GM19043 (cell line): ENCODE data around the gene RHOB.
"Not testable (repeated sequence)": the region's sequence is repeated elsewhere in the genome, so short reads cannot be mapped to it uniquely, and the experiment has no call there.

Experiments used
- ATAC-seq: cut with Tn5 transposase; IDR thresholded peaks from one replicate; pipeline ENCODE4 v1.9.1; 2021; ENCODE audit warnings: low read depth; ENCODE audit not compliant: unreplicated experiment

RHOB gene

DNA sequence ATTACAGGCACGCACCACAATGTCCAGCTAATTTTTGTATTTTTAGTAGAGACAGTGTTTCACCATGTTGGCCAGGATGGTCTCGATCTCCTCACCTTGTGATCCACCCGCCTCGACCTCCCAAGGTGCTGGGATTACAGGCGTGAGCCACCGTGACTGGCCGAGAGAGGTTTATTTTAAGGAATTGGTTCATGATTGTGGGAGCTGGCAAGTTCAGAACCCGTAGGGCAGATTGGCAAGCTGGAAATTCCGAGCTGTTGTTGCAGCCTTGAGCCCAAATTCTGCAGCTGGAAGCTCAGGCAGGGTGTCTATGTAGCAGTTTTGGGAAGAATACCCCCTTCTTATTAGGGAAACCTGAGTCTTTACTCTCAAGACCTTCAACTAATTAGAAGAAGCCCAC is 11.4 kb upstream of the RHOB start:
- ATAC-seq = not testable (repeated sequence)

DNA sequence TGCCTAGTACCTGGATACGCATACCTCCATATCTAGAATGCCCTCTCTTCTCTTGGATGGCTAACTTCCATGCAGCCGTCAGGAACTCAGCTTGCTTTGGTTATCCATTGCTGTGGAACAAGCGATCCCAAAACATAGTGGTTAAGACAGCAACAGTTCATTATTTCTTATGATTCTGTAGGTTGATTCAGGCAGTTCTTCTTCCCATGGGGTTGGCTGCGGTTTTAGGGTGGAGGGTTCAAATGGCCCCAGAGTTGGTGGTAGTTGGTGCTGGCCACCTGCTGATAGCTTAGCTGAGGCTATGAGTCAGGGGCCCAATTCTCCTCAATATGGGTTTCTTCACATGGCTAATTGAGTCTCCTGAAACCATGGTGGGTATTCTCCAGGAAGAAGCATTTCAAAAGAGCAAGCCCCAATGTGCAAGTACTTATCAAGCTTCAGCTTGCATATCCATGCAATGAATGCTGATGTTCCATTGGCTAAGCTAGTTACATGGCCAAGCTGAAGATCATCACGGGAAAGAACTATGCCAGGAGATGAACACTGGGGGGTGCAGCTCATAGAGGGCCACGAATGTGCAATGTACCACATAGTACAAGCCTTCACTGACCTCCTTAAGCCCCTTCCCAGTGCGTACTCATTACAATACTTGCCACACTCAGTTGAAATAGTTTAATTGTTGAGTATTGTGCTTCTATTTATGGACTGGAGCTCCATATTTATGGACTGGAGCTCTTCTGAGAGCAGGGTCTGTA is 10.0 kb upstream of the RHOB start:
- no peak for ATAC-seq

DNA sequence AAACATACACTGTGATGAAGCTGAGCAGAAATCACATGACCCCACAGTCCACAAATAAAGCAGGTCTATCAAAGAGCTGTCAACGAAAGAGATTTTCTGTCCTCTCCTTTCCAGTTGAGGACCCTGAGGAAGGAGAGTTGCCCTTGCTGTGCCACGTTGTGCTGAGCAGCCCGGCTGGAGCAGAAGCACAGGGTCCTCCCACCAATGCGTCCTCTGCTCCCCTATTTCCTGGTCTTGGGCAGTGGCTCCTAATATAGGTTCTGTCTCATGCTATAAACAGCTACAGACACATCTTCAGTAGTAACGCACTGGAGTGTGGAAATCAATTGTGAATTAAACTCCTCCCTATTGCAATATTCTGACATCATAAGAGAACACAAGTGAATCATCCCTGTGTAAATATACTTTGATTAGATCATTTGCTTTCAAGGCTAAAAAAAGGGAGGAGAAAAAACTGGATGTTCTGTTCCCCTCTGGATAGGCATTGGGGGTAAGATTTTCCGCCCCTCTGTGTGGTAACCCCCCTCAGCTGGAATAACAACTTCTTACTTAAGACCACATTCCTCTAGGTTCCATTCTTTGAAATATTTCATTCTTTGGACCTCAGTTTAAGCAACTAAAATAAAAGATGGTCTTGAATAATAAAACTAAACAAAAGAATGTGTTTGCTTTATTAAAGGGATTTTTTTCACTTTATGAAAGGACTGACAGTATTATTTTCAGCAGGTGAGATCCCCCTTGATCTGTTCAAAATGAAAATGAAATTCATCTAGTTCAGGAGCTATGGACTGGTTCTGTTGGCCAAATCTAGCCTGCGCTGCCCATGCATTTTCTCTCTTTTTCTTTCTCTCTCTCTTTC is 8.3 kb upstream of the RHOB start:
- ATAC-seq = no peak

DNA sequence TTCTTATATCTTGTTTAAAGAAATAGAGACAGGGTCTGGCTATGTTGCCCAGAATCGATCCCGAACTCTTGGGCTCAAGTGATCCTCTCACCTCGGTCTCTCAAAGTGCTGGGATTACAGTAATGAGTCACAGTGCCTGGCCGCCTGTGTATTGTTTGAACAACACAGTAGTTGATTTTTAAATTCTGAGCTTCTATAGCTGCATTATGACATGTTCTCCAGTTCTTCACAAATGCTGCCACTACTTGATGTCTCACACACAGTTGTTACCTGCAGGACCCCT is 7.7 kb upstream of the RHOB start:
- no peak for ATAC-seq

GRCh38 chr2:20439503-20439902 is 7.4 kb upstream of the RHOB start:
- ATAC-seq = no peak

DNA sequence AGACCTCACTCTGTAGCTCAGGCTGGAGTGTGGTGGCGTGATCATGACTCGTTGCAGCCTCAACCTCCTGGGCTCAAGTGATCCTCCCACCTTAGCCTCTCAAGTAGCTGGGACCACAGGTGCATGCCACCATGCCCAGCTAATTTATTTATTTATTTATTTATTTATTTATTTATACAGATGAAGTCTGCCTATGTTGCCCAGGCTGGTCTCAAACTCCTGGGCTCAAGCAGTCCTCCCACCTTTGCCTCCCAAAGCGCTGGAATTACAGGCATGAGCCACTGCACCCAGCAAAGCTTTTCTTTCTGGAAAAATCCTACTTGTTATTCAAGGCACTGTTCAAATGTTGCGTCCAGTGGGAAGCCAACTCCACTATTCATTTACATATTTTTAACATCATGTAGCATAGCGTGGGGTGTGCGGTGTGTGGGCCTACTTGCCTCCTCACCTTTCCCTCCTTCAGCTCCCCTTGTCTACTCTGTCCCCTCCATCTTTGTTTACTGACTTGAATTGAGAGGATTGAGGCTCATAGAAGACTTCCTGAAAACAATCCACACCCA is 6.8 kb upstream of the RHOB start:
- ATAC-seq = no peak

DNA sequence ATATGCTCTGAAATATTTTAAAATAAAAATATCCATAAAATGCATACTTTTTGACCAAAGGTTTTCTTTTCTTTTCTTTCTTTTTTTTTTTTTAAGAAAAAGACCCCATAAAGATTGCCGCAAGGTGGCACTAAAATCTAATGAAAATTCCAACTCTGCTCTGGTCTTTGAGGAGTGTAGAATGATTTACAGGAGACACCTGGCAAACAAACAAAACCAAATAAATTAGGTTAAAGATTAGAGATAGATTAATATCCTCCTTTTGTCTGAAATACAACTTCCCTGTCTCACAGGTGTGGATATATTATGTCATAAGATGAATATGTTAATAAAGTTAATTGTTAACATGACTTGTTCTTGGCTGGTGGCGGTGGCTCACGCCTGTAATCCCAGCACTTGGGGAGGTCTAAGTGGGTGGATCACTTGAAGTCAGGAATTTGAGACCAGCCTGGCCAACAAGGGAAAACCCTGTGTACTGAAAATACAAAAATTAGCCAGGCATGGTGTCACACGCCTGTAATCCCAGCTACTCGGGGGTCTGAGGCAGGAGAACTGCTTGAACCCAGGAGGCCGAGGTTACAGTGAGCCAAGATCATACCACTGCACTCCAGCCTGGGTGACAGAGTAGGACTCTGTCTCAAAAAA is 3.5 kb upstream of the RHOB start:
- no peak for ATAC-seq

DNA sequence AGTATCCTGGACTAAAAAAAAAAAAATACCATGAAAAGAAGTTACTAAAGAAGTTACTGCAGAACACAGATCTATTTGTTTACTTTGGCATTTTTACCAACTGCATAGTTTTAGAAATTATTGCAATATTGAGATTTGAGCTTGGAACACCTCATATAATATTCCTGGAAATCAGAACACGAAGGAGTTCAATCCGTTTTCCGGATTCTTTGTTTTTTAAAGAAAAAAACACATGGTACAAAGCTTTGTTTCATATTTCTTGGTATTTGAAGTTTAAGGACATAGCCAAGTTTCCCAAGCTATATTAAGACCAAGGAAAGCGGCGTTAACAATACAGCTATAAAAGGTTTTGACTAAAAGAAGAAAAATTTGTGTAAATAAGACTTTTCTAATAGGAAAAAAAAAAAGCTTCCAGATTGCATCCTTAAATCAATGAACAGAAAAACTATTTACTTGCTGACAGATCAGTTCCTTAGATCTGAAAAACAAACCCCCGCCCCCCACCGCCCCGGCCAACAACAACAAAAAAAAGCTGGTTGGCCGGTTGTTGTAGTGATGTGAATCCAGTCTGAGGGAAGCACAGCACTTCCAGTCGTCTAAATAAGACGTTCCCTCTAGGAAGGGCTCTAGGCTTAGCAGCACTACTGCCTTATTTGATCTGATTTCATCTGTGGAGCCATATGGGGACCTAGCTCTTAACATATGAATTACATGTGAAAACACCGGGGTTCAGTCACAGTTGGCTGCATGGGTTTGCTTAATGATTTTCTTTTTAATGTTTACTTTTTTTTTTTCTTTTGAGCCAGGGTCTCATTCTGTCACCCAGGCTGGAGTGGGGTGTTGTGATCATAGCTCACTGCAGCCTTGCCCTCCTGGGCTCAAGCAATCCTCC is 2.5 kb upstream of the RHOB start:
- no peak for ATAC-seq

- ATAC-seq = no peak
These were observed 1.6 kb upstream of the RHOB start for GRCh38 chr2:20444993-20445910.

DNA sequence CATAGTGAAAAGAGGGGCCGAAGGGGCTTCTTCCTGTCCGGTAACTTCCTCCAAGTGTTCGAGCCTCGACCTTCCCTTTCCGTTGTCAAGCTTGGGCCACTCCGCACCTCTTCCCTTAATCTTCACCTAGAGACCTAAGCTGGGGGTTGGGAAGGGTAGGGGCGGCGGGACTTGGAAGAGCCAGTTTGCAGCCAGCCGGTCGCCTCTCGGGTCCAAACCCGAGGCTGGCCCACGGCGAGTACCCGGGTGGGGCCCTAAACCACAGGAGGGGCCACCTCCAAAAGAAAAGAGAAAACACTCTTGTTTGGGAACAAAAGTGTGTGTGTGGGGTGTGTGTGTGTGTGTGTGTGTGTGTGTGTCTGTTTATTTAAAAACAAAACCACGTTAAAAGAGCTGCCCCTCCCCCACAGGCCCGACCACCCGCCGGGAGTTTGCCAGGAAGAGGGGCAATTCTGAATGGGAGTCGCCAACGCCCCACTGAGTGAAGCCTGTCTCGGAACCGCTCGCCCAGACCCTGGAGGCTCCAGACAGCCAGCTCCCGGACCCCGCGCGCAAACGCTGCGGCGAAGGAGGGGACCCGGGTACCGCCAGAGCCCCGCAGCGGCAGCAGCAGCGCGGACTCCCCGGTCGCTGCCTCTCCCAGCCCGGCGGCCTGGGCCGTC is 488 bp upstream of the RHOB start:
- ATAC-seq = no peak

DNA sequence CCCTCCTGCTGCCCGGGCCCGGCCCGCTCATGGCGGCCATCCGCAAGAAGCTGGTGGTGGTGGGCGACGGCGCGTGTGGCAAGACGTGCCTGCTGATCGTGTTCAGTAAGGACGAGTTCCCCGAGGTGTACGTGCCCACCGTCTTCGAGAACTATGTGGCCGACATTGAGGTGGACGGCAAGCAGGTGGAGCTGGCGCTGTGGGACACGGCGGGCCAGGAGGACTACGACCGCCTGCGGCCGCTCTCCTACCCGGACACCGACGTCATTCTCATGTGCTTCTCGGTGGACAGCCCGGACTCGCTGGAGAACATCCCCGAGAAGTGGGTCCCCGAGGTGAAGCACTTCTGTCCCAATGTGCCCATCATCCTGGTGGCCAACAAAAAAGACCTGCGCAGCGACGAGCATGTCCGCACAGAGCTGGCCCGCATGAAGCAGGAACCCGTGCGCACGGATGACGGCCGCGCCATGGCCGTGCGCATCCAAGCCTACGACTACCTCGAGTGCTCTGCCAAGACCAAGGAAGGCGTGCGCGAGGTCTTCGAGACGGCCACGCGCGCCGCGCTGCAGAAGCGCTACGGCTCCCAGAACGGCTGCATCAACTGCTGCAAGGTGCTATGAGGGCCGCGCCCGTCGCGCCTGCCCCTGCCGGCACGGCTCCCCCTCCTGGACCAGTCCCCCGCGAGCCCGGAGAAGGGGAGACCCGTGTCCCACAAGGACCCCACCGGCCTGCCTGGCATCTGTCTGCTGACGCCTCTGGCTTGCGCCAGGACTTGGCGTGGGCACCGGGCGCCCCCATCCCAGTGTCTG is 767 bp downstream of the RHOB start:
- ATAC-seq = no peak

DNA sequence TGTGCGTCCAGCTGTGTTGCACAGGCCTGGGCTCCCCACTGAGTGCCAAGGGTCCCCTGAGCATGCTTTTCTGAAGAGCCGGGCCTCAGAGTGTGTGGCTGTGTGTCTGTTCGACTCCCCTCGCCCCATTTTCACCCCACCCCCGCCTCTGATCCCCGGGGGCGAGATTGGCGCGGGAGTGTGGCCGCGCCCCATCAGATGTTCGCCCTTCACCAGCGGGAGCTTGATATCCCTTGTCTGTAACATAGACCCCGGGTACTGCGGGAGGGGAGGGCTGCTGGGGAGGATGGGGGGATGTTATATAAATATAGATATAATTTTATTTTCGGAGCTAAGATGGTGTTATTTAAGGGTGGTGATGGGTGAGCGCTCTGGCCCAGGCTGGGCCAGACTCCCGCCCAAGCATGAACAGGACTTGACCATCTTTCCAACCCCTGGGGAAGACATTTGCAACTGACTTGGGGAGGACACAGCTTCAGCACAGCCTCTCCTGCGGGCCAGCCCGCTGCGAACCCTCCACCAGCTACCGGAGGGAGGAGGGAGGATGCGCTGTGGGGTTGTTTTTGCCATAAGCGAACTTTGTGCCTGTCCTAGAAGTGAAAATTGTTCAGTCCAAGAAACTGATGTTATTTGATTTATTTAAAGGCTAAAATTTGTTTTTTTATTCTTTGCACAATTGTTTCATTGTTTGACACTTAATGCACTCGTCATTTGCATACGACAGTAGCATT is 1.5 kb downstream of the RHOB start:
- ATAC-seq = no peak

GRCh38 chr2:20448977-20449306 is 2.1 kb downstream of the RHOB start:
- ATAC-seq = no peak

GRCh38 chr2:20449501-20450200 is 2.8 kb downstream of the RHOB start:
- ATAC-seq = no peak

- ATAC-seq = no peak
These were observed 3.5 kb downstream of the RHOB start for GRCh38 chr2:20450201-20450999.

- no peak for ATAC-seq
These were observed 4.1 kb downstream of the RHOB start for GRCh38 chr2:20451000-20451290.
